ENCODE data around the gene EXT2.

The EXT2 gene

DNA sequence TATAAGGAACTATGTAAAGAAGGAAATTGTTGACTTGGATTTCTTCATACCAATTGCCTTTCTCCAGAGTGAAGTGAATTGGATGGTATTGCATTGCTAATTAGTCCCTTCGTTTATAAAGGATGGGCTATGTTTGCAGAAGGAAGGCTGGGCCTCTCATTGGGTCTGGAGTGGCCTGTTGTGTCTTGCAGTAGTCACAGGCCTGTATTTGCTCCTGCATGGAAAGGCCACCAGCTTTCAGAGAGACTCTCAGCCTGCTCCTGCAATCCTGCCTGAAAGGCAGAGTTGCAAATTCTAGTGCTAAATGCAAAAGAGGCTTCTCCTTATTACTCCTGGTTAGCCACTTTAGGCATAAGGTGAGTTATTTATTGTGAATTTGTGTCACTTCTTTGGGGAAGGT is 103.8 kb downstream of the EXT2 start:
- Histone ChIP-seq H2AFZ (ENCODE audit: low read depth) (no peak overlapping the region), H3K9ac (no peak overlapping the region), H3K79me2 (ENCODE audit: insufficient read depth, low read depth) (no peaks in the 10 kb centered on the region), H3K4me2 (no peak overlapping the region), H3K36me3 (ENCODE audit: insufficient read depth) (no peaks in the 10 kb centered on the region), H3K4me1 (ENCODE audit: low read depth, poor library complexity, severe bottlenecking) (no peaks in the 10 kb centered on the region), H3K27ac (no peak overlapping the region), H3K27me3 (ENCODE audit: insufficient read depth, low read depth) (no peaks in the 10 kb centered on the region), H3K4me3 (IDR thresholded peaks at IDR 0.05; ENCODE audit: insufficient read depth, low read depth, low read length) (no peak overlapping the region), H4K20me1 (ENCODE audit: insufficient read depth) (no peaks in the 10 kb centered on the region)
- TF ChIP-seq, protein P1, sequence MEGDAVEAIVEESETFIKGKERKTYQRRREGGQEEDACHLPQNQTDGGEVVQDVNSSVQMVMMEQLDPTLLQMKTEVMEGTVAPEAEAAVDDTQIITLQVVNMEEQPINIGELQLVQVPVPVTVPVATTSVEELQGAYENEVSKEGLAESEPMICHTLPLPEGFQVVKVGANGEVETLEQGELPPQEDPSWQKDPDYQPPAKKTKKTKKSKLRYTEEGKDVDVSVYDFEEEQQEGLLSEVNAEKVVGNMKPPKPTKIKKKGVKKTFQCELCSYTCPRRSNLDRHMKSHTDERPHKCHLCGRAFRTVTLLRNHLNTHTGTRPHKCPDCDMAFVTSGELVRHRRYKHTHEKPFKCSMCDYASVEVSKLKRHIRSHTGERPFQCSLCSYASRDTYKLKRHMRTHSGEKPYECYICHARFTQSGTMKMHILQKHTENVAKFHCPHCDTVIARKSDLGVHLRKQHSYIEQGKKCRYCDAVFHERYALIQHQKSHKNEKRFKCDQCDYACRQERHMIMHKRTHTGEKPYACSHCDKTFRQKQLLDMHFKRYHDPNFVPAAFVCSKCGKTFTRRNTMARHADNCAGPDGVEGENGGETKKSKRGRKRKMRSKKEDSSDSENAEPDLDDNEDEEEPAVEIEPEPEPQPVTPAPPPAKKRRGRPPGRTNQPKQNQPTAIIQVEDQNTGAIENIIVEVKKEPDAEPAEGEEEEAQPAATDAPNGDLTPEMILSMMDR (conservative IDR thresholded peaks at IDR 0.05; ENCODE audit: low read depth, low read length) = no peak

DNA sequence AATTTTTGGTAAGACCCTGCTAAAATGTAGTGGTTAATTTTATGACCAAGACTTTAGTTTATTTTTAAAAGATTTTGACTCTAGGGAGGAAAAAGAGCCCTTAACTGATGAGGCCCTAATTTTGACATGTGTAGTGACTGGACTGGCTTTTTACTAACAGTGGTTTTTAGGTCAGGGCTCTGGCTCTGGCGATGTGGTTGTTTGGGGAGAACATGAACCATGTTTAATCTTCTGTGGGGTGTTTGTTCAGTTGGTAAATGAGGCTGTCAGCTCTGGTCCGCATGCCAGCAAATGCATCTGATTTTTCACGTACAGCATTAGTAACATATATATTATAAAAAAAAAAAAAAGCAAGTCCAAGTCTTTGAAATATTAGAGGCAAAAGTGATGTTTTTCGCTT is 104.3 kb downstream of the EXT2 start:
- H3K79me2 ChIP-seq (ENCODE audit: insufficient read depth, low read depth) = no peaks in the 10 kb centered on the region
- no peak overlapping the region for H3K9ac ChIP-seq
- H4K20me1 ChIP-seq (ENCODE audit: insufficient read depth) = no peaks in the 10 kb centered on the region
- no peak overlapping the region for H2AFZ ChIP-seq (ENCODE audit: low read depth)
- TF ChIP-seq, protein P1 (conservative IDR thresholded peaks at IDR 0.05; ENCODE audit: low read depth, low read length) = no peak
- no peak overlapping the region for H3K27ac ChIP-seq
- no peak overlapping the region for H3K4me3 ChIP-seq (IDR thresholded peaks at IDR 0.05; ENCODE audit: insufficient read depth, low read depth, low read length)
- H3K4me1 ChIP-seq (ENCODE audit: low read depth, poor library complexity, severe bottlenecking) = no peaks in the 10 kb centered on the region
- no peak overlapping the region for H3K4me2 ChIP-seq
- H3K27me3 ChIP-seq (ENCODE audit: insufficient read depth, low read depth) = no peaks in the 10 kb centered on the region
- H3K36me3 ChIP-seq (ENCODE audit: insufficient read depth) = no peaks in the 10 kb centered on the region

DNA sequence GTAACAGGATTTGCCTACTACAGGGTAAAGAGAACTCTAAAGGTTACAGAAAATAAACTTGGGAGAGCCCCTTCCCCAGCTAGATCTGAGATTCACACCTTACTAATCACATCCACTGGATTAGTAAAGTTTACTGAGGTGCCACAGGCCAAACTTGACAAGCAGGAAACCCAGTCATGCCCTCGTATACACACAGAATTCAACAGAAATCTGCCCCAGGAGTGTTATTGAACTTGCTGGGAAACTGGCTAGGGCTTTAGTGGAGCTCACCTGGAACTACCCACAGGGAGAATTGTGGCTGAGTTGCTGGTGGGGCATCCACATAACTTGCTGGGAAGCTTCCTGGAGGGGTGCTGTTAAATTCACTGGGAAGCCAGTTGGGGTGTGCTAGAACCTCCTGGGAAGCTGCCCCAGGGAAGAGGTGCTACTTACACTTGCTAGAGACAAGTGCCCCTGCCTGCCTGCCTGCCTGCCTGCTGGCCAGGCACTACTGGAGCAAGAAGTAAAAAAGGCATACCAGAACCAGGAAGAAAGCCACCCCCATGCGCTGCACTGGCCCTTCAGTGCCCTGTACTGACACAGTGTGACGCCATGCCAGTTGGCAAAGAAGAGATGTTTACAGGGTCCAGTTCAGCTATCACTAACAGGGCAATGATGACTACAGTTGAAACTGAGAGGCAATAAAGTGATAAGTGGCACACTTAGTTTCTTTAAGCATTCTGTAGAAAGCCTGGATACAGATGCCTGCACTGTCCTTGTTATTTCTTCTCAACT is 108.0 kb downstream of the EXT2 start:
- Histone ChIP-seq H4K20me1 (ENCODE audit: insufficient read depth) (no peaks in the 10 kb centered on the region), H3K36me3 (ENCODE audit: insufficient read depth) (0 out of 2 replicates have a peak, but pooled peaks cover 3% of the 10 kb centered on the region), H3K27me3 (ENCODE audit: insufficient read depth, low read depth) (no peaks in the 10 kb centered on the region), H3K27ac (no peak overlapping the region), H3K4me3 (IDR thresholded peaks at IDR 0.05; ENCODE audit: insufficient read depth, low read depth, low read length) (no peak overlapping the region), H3K4me1 (ENCODE audit: low read depth, poor library complexity, severe bottlenecking) (no peaks in the 10 kb centered on the region), H3K4me2 (no peak overlapping the region), H3K9ac (no peak overlapping the region), H3K79me2 (ENCODE audit: insufficient read depth, low read depth) (no peaks in the 10 kb centered on the region), H2AFZ (ENCODE audit: low read depth) (no peak overlapping the region)
- TF ChIP-seq, protein P1 (conservative IDR thresholded peaks at IDR 0.05; ENCODE audit: low read depth, low read length) = no peak

DNA sequence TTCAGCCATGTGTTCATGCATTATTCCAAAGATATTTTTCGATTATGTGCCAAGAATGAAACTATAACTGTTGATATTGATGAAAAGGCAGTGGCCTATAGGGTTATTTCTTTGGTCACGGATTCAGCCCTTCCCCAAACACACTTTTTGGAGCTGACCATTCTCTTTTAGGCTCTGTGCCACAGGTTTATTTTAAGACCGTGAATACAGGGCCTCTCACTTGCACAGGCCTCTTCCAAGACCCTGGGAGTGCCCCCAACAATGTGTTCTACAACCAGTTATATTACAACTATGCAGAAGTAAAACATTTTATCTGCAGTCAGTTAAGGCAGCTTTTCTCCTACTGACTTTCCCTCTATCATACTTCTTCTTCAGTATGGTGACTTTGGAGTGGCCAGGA is 109.9 kb downstream of the EXT2 start:
- Histone ChIP-seq H4K20me1 (ENCODE audit: insufficient read depth) (no peaks in the 10 kb centered on the region), H2AFZ (ENCODE audit: low read depth) (no peak overlapping the region), H3K9ac (no peak overlapping the region), H3K4me1 (ENCODE audit: low read depth, poor library complexity, severe bottlenecking) (no peaks in the 10 kb centered on the region), H3K27ac (no peak overlapping the region), H3K4me3 (IDR thresholded peaks at IDR 0.05; ENCODE audit: insufficient read depth, low read depth, low read length) (no peak overlapping the region), H3K79me2 (ENCODE audit: insufficient read depth, low read depth) (no peaks in the 10 kb centered on the region), H3K27me3 (ENCODE audit: insufficient read depth, low read depth) (no peaks in the 10 kb centered on the region), H3K4me2 (no peak overlapping the region), H3K36me3 (ENCODE audit: insufficient read depth) (0 out of 2 replicates have a peak, but pooled peaks cover 3% of the 10 kb centered on the region)
- TF ChIP-seq, protein P1 (conservative IDR thresholded peaks at IDR 0.05; ENCODE audit: low read depth, low read length) = no peak

Data from KMS-11 (cell line).